COLO668 (cell line): ENCODE measurements around the gene PHKA2.

ENCODE experiments used
- DNase-seq: peaks from one replicate; lab custom pipeline; 2025; ENCODE audit not compliant: unreplicated experiment; lab: John Stamatoyannopoulos, UW

PHKA2 gene

DNA sequence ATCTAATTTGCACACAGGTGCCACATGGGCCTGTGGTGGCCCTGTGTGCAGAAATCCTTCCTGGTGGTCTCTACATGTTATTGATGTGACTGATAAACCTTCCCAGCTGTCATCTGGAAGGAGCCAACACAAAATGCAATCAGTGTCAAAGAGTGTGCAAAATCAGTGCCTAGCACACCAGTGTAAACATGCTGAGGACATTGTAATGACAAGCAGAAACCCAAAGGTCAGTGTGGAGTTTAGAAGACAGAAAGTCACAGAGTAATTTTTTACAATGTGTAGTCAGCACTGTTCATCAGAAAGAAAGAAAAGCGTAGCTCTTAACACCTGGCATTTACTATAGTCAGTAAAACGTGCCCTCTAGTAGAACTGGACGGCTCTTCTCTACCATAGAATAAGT lies 50.3 kb downstream of the PHKA2 start:
- no peak for DNase-seq

DNA sequence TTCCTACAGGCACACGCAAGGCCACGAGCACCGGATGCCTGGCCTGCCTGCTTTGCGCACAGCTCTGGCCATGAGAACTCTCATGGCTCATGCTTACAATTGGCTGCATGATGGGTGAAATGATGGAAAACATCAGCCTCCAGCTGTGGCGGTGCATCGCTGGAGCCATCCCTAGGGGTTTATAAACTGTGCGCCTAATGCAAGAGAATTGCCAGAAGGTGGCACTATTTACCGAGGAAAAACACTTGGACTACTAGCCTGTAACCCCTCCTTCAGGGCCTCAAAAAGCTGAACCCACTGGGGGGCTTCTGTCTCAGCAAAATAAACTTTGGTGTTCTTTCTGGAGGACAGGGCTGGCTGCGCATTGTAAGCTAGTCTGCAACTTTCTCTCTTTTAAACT lies 51.9 kb downstream of the PHKA2 start:
- DNase-seq, result peak; percentile 1

DNA sequence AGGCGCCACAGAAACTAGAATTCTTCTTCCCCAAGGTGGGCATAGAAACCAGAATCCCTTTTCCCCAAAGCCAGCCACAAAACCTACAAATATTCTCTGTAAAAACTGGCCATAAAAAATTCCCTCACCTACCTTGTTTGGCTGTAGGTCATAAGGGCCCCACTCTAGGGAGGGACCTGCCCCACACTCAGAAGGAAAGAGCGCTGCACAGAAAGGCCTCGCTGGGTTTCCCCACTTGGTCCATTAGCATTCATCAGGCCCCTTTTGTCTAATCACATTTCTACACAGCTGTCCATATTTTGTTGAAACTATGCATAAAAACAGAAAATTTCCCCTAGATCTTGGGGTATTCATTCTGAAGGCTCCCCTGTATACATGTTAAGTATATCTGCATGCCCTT lies 54.1 kb downstream of the PHKA2 start:
- no peak for DNase-seq

DNA sequence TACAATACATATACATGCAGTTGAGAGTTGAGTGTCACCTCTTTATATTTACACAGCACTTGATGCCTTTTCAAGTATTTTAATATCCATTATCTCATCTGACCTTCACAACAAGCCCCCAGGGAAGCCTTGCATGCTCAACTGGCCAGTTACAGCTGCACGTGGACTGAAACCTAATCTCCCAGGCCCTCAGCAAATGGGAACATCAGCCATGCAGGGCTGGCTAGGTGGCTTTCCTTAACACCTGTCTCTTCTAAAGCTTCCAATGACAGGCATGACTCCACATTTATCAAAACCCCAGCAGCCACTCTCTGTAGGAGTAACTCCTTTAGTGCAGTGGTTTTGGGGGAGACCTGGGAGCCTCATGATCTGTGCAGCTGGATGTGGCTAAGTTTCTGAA lies 56.4 kb downstream of the PHKA2 start:
- peak; percentile 63 for DNase-seq

DNA sequence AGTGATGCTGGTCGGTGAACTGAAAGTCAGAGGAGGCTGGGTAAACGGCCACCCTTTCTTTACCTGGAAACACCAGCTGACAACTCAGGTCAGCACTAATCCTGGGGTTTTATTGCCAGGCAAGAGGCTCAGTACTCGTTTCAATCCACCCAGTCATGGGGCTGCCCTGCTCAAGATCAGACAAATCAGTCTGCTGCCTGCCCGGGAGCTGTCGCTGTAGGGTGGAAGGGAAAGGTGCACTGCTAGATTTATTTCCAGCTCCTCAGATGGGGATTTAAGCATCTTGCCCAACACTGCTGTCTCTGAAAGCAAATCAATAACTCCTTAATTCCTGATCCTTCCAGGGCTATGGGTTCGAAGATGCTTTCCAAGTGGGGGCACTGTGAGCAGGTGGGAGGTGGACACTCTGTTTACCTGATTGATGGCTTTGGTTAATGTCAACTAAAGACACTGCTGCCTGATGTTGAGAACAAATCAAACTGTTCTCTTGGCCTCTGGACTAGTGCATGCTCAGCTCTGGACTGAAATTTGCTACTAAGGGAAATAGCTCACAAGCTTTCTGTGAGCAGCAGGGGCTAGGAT lies 59.3 kb downstream of the PHKA2 start:
- DNase-seq, result no peak

DNA sequence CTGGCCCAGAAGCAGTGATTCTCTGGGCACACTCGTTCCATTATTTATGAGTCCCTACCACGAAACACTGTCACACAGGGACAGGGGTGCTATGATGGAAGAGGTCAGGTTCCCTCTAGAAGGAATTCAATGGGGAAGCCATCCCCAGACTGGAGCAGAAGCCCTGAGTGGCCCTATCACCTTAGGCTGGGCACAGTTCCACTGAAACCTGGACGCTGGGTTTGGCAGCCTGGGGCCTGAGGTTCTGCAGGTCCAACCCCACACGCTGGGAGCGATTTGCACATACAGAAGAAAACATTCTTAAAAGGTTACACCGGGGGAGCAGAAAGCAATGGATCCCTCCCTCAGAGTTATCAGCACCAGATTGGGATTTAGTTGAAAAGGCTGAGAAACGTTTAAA lies 63.3 kb downstream of the PHKA2 start:
- no peak for DNase-seq

DNA sequence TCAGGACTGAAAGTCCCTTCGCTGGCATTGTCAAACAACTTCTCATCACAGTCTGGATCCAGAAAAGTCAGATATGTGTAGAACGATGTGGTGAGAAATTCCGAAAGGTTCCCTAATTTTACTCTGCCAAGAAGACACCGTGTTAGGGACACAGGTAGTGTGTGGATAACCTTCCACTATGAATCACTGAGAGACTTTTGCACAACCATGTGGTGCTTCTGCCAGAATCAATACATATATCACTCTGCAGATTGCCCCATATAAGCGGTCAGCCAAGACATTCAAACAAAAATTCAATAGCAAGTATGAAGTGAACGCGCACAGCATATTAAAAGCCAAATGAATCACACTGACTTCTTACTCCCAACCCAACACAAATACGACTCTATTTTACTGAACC lies 63.8 kb downstream of the PHKA2 start:
- DNase-seq, result no peak

DNA sequence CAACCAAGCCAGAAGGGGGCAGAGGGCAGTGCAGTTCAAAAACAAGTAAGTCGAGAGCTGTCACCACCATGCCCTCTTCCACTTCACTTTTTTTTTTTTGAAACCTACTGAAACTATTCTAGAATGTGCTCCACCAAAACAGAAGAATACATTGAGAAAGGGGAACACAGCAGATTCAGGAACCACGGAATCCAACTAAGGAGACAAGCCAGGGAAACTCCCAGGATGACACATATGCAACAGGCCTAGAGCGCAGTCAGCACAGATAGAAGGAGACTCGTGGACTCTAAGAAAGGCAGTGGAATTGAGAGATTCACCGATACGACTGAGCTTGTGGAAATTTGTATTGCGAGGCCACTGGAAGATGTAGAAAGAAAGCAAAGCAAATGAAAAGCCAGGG lies 66.1 kb downstream of the PHKA2 start:
- no peak for DNase-seq

DNA sequence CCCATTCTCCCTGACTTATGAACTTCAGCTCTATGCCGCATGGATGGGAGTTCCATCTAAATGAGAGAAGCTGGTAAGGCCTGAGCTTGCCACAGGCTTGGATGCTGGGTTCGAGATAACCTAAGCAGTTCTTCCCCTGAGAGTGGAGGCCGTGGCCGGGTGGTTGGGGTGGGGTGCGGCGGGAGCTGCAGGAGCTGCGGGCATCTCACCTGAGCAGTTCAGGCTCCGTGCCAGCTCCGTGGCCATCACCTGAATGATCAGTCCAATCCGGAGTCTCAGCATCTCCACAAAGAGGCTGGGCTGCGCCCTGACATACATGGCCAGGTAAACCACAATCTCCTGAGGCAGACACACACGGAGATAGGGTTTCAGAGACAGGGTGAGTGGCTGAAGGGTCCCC lies 77.6 kb downstream of the PHKA2 start:
- DNase-seq, result no peak

DNA sequence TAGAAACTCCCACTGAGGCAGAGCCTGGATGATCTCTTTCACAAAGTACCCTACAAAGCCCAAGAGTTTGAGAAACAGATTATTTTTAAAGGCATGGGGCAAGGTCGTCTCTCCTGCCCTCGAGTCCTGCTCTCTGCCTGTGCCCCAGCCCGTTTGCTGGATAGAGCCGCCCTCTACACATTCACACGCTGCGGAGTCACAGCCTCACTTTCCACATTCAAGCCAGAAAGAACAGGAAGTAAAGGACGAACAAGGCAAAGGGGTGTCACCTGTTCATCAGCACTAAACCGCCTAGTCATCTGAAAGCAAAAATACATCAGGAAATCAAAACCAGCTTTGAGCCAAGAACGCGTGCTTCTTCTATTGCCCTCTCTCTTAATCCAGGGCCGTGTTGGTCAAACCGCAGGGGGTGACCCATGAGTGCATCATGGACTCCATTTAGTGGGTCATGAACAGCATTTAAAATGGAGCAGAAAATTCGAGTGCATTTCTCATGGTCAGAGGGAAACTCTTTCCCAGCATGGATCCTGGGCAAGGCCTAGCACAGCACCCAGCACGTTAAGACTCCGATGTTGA lies 83.4 kb downstream of the PHKA2 start:
- no peak for DNase-seq

DNA sequence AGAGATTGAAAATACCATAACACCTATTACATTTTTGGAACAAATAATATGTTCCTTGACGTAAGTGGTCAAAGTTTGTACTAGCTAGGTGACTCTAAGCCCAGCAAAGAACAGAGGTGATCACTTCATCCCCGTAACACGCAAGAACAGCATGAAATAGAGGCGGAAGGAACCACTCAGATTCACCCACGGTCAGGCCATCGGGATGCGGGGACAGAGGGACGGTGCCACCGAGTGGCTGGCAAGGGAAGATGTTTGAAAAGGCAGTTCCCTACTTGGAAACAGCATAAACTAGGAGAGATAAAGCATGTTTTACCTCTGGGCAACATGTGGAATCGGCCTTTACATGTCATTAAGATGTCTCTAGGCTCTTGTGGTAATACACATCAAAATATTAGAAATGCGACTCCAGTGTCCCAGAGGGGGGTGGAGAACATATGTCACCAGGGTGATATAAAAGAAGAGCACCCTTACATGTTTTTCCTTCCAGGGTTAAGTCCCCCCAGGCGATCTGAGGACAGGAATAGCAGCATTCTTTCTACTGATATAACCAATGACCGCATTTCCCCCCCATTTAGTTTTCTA lies 84.0 kb downstream of the PHKA2 start:
- DNase-seq, result no peak

DNA sequence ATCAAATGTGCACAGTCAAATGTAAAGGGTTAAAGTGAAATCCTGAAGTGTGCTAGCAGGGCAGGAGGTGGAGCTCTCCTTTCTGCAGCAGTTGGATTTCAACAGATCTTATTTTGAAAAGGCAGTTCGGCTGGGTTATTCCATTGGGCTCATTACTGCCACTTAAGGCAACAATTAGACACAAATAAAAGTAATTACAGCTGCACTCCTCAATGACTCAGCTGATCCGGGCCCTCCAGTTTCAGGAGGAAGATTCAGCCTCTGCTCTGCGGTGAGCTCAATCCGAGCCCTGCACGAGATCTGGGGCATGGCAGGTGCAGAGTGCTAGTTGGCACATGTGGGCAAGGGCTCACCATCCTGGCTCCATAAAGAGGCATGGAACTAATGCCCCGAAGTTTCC lies 85.4 kb downstream of the PHKA2 start:
- DNase-seq, result no peak

DNA sequence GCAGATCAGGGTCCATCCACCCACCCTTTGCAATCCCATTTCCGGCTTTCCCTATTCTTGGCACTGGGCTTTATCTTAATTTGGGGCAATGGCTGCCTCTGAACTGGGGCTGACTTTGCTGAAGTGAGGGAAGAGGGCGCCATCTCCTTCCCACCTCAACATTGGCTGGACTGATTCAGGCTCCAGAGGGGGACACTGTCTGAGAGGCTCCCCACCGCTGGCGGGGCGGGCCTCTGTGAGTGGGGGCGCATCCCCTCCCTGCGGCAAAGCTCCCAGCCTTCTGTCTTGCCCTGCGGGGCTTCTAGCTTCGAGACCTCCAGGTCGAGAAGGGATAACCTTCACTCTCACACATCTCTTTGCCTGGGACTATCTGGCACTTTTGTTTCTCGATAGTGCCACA lies 85.8 kb downstream of the PHKA2 start:
- no peak for DNase-seq

DNA sequence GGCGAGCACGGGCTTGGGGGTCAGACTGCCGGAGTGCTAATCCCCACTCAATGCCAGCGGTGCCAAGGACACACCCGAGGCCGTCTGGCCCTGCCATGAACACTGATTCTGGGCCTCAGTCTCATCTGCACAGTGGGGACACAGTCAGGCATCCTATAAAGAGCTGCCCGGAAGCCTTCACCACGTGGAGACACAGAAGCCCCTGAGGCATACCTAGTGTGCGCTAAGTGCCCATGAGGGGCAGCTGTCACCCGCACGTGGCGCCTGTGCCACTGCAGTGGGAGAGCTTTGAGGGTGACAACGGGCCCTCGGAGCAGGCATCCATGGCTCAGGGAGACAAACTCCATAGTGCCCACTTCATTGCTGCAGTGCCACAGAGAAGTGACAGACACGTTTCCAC lies 86.3 kb downstream of the PHKA2 start:
- no peak for DNase-seq

DNA sequence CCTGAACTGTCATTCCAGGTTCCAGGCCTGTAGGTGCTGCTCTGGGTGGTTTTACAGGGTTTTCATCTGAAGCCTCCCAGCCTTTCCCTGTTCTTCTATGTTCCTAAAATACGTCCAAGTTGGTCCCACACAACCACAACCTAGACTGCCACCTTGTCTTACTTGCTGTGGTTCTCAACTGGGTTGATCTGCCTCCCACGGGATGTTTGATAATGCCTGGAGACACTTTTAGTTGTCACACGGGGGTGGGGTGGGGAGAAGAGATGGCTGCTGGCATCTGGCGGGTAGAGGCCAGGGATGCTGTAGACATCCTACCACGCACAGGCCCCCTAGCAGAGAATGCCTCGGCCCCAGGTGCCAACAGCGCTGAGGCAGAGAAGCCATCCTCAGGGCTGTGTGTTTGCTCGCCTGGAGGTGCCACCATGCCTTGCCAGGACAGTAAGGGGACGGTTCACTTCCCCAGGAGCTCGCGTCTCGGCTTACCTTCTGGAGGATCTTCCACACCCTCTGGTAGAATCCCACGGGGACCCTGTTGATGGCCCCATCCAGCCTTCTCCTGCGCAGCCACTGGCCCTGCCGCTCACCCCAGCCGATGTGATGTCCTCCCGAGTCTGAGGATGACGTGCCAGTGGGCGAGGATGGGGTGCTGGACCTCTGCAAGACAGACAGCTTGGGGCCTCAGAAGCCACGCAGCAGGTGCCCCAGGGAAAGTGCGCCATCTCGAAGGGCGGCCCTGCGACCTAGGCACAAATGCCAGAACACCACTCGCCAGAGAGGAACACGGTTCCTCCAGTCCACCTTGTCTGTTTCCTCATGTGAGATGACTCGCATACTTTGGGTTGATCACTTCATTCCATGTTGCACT lies 87.0 kb downstream of the PHKA2 start:
- DNase-seq, result no peak

DNA sequence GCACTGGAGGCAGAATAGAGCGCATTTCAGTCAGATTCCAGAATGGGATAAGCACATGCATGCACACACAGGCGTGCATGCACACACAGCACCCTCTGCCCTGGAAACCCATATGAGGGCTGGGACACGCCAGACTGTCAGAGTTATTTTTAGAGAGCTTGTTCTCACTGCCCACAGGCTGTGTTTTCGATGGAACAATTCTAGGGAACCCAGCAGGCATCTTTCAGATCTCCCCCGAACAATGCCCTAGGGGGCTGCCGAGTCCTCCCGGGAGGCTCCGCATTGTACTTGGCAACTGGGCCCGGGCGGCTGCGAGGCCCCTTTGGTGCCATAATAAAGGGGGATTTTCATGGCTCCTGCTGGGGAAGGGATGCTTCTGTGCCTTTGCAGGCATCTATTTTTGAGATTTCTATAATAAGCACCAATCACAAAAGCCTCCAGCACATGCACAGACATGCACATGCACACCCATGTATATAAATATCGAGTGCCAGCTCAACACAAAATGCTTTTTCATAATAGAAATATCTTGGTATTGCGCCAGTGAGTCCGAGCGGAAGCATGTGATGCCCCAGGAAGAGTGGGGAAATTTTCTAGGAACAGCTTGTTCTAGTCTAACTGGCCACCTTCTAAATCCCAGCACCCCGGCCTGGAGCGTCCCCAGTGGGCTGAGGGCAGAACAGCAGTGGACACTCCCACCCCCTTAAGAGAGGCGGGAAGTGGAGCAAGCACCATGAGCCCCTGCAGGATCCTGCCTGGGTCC lies 88.5 kb downstream of the PHKA2 start:
- DNase-seq, result no peak

DNA sequence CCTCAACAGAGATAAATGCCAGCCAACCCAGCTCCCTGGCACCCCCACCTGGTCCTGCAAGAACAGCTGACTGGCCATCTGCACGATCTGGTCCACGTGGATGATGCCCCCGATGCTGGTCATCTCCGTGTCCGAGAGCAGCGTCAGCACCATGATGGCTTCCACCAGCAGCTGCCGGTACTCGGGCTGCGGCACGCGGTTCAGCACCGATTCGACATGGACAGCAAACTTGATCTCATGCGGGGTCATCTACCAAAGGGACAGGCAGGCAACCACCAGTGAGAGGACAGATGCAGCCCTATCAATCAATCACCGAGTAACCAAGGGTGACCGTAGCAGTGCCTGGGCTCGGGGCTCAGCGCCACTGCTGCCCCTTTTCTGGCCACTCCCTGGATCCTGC lies 89.8 kb downstream of the PHKA2 start:
- DNase-seq, result no peak

DNA sequence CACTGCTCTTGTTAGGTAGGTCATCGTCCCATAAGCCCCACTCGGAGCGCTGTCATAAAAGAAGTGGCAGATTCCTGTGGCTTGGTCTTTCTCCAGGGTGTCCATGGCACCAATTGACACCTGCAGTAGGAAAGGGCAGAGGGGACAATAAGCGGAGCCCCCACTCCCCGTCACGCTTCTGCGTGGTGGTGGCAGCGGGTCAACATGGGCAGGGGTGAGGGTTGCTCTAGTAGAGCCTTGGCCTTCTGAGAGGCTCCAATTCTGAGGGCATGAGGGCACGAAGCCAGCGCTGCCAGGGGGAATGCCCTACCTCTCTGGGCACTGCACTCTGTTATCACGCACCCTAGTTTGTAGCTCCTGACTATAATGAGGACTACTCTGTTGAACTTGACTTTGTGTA lies 90.4 kb downstream of the PHKA2 start:
- no peak for DNase-seq

DNA sequence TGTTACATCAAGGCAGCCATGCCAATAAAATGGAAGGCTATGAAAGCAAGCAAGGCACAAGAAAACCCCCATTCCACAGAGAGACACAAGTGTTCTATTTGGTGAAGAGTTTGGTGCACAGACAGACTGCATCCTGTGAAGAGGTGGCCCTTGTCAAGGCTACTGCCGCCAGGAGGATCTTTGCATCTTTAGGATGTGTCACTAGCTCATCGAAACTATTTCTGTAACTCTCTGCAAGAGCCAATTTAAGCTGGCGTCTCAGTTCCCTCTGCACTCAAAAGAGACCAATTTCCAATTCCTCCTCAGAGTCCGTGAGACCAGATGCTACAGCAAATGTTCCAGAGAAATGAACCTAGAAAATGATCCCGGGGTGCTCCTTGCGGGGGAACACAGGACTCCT lies 91.0 kb downstream of the PHKA2 start:
- DNase-seq, result no peak

DNA sequence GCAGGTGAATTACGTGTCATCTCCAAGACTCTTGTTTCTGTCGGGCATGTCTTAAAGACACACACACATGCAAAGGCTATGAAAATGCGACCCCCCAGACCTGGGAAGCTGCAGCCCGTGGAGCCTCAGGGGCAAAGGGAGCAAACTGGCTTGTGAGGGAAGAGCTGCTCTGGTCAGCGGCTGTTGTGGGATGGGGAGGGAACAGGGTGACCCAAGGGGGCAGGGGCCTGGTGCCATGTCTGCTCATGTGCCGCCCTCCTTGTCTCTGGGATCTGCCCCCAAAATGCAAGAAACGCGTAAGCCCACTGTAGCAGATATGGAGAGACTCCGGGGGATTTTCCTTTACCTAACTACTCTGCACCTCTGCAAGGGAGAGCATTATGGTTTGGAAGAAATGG lies 92.4 kb downstream of the PHKA2 start:
- no peak for DNase-seq

DNA sequence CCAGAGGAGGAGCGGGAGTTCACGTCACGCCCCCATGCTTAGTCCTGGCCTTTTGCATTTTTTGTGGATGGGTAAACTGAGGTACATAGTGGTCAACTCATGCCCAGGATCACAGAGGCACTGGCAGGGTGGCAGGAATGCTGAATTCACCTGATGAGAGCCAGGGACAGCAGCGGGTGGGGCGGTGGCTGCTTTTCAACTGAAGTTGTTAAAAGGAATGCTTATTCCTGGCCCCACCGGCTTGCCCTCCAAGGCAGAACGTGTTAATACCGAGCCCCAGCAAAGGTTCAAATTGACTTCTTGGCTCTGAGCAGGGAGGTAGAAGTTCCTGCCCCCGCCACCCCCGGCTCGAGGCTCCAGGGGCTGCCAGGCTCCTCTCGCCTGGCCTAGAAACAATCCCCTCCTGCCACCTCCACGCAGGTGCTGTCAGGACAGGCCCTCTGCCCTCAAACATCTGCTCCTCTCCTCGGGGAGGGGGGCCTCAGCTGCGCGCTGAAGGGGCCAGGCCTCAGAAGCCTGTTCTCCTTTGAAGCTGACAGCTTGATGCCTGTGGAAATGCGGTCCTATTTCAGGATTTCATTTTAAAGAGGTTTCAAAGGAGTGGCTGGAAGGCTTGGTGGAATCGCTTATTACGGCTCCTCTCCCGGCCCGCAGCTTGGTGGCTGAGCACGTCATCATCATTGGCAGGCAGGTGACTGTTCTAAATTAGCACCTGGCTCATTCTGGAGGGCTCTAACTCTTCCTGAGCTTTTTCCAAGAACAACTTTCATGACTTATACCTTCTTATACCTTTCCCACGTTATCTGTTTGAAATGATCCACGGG lies 93.0 kb downstream of the PHKA2 start:
- DNase-seq, result no peak
